NCI-H1092 (cell line): ENCODE results near the gene NRCAM.

ENCODE experiments used
- DNase-seq: peaks from one replicate; lab custom pipeline; 2025; lab: John Stamatoyannopoulos, UW

Gene NRCAM

GRCh38 chr7:108308276-108308675, 148.0 kb downstream of the NRCAM start:
- no peak for DNase-seq

- no peak for DNase-seq
These were observed 148.6 kb downstream of the NRCAM start for GRCh38 chr7:108307595-108307994.

- DNase-seq: no peak
These were observed 149.0 kb downstream of the NRCAM start for GRCh38 chr7:108307194-108307593.

GRCh38 chr7:108303332-108303731, 152.9 kb downstream of the NRCAM start:
- DNase-seq: no peak

- DNase-seq: no peak
These were observed 154.8 kb downstream of the NRCAM start for GRCh38 chr7:108301387-108301786.

GRCh38 chr7:108299251-108299973, 156.8 kb downstream of the NRCAM start:
- DNase-seq: no peak

- no peak for DNase-seq
These were observed 159.3 kb downstream of the NRCAM start for GRCh38 chr7:108296911-108297310.

GRCh38 chr7:108294595-108294994, 161.6 kb downstream of the NRCAM start:
- DNase-seq: no peak

- no peak for DNase-seq
These were observed 163.1 kb downstream of the NRCAM start for GRCh38 chr7:108293149-108293612.

GRCh38 chr7:108292541-108292940, 163.7 kb downstream of the NRCAM start:
- DNase-seq: no peak

GRCh38 chr7:108291791-108292440, 164.3 kb downstream of the NRCAM start:
- no peak for DNase-seq

- no peak for DNase-seq
These were observed 165.1 kb downstream of the NRCAM start for GRCh38 chr7:108291152-108291508.

GRCh38 chr7:108290459-108291151, 165.6 kb downstream of the NRCAM start:
- DNase-seq: no peak

- DNase-seq: no peak
These were observed 166.4 kb downstream of the NRCAM start for GRCh38 chr7:108289852-108290251.

- DNase-seq: no peak
These were observed 168.4 kb downstream of the NRCAM start for GRCh38 chr7:108287857-108288256.

- DNase-seq: no peak
These were observed 169.8 kb downstream of the NRCAM start for GRCh38 chr7:108286290-108286904.

- DNase-seq: no peak
These were observed 170.5 kb downstream of the NRCAM start for GRCh38 chr7:108285778-108286177.

GRCh38 chr7:108285003-108285368, 171.2 kb downstream of the NRCAM start:
- no peak for DNase-seq

GRCh38 chr7:108284349-108285002, 171.8 kb downstream of the NRCAM start:
- no peak for DNase-seq

GRCh38 chr7:108283252-108283651, 173.0 kb downstream of the NRCAM start:
- DNase-seq: no peak

GRCh38 chr7:108282427-108282996, 173.7 kb downstream of the NRCAM start:
- no peak for DNase-seq

- peak; percentile 74 for DNase-seq
These were observed 176.1 kb downstream of the NRCAM start for GRCh38 chr7:108280136-108280535.
